Measurements from ENCODE around the gene EPHA2.

GRCh38 chr1:16198444-16199156 is 42.7 kb upstream of the EPHA2 start:
- TF ChIP-seq, protein P1, sequence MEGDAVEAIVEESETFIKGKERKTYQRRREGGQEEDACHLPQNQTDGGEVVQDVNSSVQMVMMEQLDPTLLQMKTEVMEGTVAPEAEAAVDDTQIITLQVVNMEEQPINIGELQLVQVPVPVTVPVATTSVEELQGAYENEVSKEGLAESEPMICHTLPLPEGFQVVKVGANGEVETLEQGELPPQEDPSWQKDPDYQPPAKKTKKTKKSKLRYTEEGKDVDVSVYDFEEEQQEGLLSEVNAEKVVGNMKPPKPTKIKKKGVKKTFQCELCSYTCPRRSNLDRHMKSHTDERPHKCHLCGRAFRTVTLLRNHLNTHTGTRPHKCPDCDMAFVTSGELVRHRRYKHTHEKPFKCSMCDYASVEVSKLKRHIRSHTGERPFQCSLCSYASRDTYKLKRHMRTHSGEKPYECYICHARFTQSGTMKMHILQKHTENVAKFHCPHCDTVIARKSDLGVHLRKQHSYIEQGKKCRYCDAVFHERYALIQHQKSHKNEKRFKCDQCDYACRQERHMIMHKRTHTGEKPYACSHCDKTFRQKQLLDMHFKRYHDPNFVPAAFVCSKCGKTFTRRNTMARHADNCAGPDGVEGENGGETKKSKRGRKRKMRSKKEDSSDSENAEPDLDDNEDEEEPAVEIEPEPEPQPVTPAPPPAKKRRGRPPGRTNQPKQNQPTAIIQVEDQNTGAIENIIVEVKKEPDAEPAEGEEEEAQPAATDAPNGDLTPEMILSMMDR (IDR thresholded peaks at IDR 0.05): no peak
- no peak for TF ChIP-seq POLR2A (IDR thresholded peaks at IDR 0.05)

Data from body of pancreas (tissue), 4 donors.